ENCODE data around the gene CEP44.
"Not testable (repeated sequence)": the region's sequence is repeated elsewhere in the genome, so short reads cannot be mapped to it uniquely, and the experiment has no call there.

The CEP44 gene

GRCh38 chr4:174320494-174321199 is 36.9 kb downstream of the CEP44 start:
- H3K4me3 Mint-ChIP-seq = no peak overlapping the region
- no peaks in the 10 kb centered on the region for H3K36me3 Mint-ChIP-seq (ENCODE audit: low read depth)
- H3K27ac Mint-ChIP-seq = no peak overlapping the region
- no peaks in the 10 kb centered on the region for H3K4me1 Mint-ChIP-seq (ENCODE audit: low read depth)
- H3K27me3 Mint-ChIP-seq (ENCODE audit: low read depth) = no peaks in the 10 kb centered on the region
- H3K9me3 Mint-ChIP-seq = no peaks in the 10 kb centered on the region

GRCh38 chr4:174324236-174324635 is 40.5 kb downstream of the CEP44 start:
- H3K27ac Mint-ChIP-seq = no peak overlapping the region
- no peak overlapping the region for H3K4me3 Mint-ChIP-seq
- no peaks in the 10 kb centered on the region for H3K36me3 Mint-ChIP-seq (ENCODE audit: low read depth)
- H3K4me1 Mint-ChIP-seq (ENCODE audit: low read depth) = no peaks in the 10 kb centered on the region
- H3K27me3 Mint-ChIP-seq (ENCODE audit: low read depth) = no peaks in the 10 kb centered on the region
- H3K9me3 Mint-ChIP-seq = no peaks in the 10 kb centered on the region

GRCh38 chr4:174324725-174325124 is 41.0 kb downstream of the CEP44 start:
- no peak overlapping the region for H3K27ac Mint-ChIP-seq
- H3K9me3 Mint-ChIP-seq = no peaks in the 10 kb centered on the region
- no peaks in the 10 kb centered on the region for H3K4me1 Mint-ChIP-seq (ENCODE audit: low read depth)
- no peaks in the 10 kb centered on the region for H3K27me3 Mint-ChIP-seq (ENCODE audit: low read depth)
- no peak overlapping the region for H3K4me3 Mint-ChIP-seq
- no peaks in the 10 kb centered on the region for H3K36me3 Mint-ChIP-seq (ENCODE audit: low read depth)

GRCh38 chr4:174332741-174333493 is 49.2 kb downstream of the CEP44 start:
- Mint-ChIP-seq H3K27me3 (ENCODE audit: low read depth) (no peaks in the 10 kb centered on the region), H3K4me3 (no peak overlapping the region), H3K27ac (no peak overlapping the region), H3K36me3 (ENCODE audit: low read depth) (peaks cover 5% of the 10 kb centered on the region), H3K4me1 (ENCODE audit: low read depth) (no peaks in the 10 kb centered on the region), H3K9me3 (no peaks in the 10 kb centered on the region)

- Mint-ChIP-seq H3K9me3 (no peaks in the 10 kb centered on the region), H3K4me1 (ENCODE audit: low read depth) (no peaks in the 10 kb centered on the region), H3K27ac (no peak overlapping the region), H3K36me3 (ENCODE audit: low read depth) (peaks cover 5% of the 10 kb centered on the region), H3K4me3 (no peak overlapping the region), H3K27me3 (ENCODE audit: low read depth) (no peaks in the 10 kb centered on the region)
Measured at GRCh38 chr4:174334628-174335027, 50.9 kb downstream of the CEP44 start.

- peaks cover 16% of the 10 kb centered on the region for H3K27me3 Mint-ChIP-seq (ENCODE audit: low read depth)
- no peaks in the 10 kb centered on the region for H3K4me1 Mint-ChIP-seq (ENCODE audit: low read depth)
- H3K27ac Mint-ChIP-seq = no peak overlapping the region
- H3K36me3 Mint-ChIP-seq (ENCODE audit: low read depth) = no peaks in the 10 kb centered on the region
- no peak overlapping the region for H3K4me3 Mint-ChIP-seq
- H3K9me3 Mint-ChIP-seq = no peaks in the 10 kb centered on the region
Measured at GRCh38 chr4:174340714-174341113, 57.0 kb downstream of the CEP44 start.

GRCh38 chr4:174349156-174349555 is 65.4 kb downstream of the CEP44 start:
- no peaks in the 10 kb centered on the region for H3K36me3 Mint-ChIP-seq (ENCODE audit: low read depth)
- H3K9me3 Mint-ChIP-seq = no peaks in the 10 kb centered on the region
- no peaks in the 10 kb centered on the region for H3K4me1 Mint-ChIP-seq (ENCODE audit: low read depth)
- H3K27me3 Mint-ChIP-seq (ENCODE audit: low read depth) = peaks cover 55% of the 10 kb centered on the region
- no peak overlapping the region for H3K27ac Mint-ChIP-seq
- no peak overlapping the region for H3K4me3 Mint-ChIP-seq

- H3K4me3 Mint-ChIP-seq = no peak overlapping the region
- H3K9me3 Mint-ChIP-seq = no peaks in the 10 kb centered on the region
- H3K36me3 Mint-ChIP-seq (ENCODE audit: low read depth) = no peaks in the 10 kb centered on the region
- peaks cover 48% of the 10 kb centered on the region for H3K27me3 Mint-ChIP-seq (ENCODE audit: low read depth)
- peaks cover under 1% of the 10 kb centered on the region for H3K4me1 Mint-ChIP-seq (ENCODE audit: low read depth)
- no peak overlapping the region for H3K27ac Mint-ChIP-seq
Measured at GRCh38 chr4:174352061-174352819, 68.5 kb downstream of the CEP44 start.

- Mint-ChIP-seq H3K27ac (no peak overlapping the region), H3K27me3 (ENCODE audit: low read depth) (peaks cover 31% of the 10 kb centered on the region), H3K9me3 (no peaks in the 10 kb centered on the region), H3K4me3 (no peak overlapping the region), H3K36me3 (ENCODE audit: low read depth) (no peaks in the 10 kb centered on the region), H3K4me1 (ENCODE audit: low read depth) (peaks cover 19% of the 10 kb centered on the region)
Measured at GRCh38 chr4:174357321-174357720, 73.6 kb downstream of the CEP44 start.

- peaks cover 19% of the 10 kb centered on the region for H3K4me1 Mint-ChIP-seq (ENCODE audit: low read depth)
- no peaks in the 10 kb centered on the region for H3K36me3 Mint-ChIP-seq (ENCODE audit: low read depth)
- H3K9me3 Mint-ChIP-seq = no peaks in the 10 kb centered on the region
- peak overlapping the region; percentile 84 for H3K27ac Mint-ChIP-seq
- H3K27me3 Mint-ChIP-seq (ENCODE audit: low read depth) = peaks cover 27% of the 10 kb centered on the region
- peak overlapping the region; percentile 29 for H3K4me3 Mint-ChIP-seq
Measured at GRCh38 chr4:174358410-174358809, 74.7 kb downstream of the CEP44 start.

- H3K27ac Mint-ChIP-seq = peak overlapping the region; percentile 84
- H3K27me3 Mint-ChIP-seq (ENCODE audit: low read depth) = peaks cover 24% of the 10 kb centered on the region
- peaks cover 19% of the 10 kb centered on the region for H3K4me1 Mint-ChIP-seq (ENCODE audit: low read depth)
- no peaks in the 10 kb centered on the region for H3K36me3 Mint-ChIP-seq (ENCODE audit: low read depth)
- H3K4me3 Mint-ChIP-seq = peak overlapping the region; percentile 29
- H3K9me3 Mint-ChIP-seq = no peaks in the 10 kb centered on the region
Measured at GRCh38 chr4:174358829-174359228, 75.1 kb downstream of the CEP44 start.

GRCh38 chr4:174362340-174362739 is 78.6 kb downstream of the CEP44 start:
- no peak overlapping the region for H3K27ac Mint-ChIP-seq
- H3K27me3 Mint-ChIP-seq (ENCODE audit: low read depth) = peaks cover 13% of the 10 kb centered on the region
- no peak overlapping the region for H3K4me3 Mint-ChIP-seq
- H3K9me3 Mint-ChIP-seq = no peaks in the 10 kb centered on the region
- no peaks in the 10 kb centered on the region for H3K36me3 Mint-ChIP-seq (ENCODE audit: low read depth)
- H3K4me1 Mint-ChIP-seq (ENCODE audit: low read depth) = peaks cover 18% of the 10 kb centered on the region

- peaks cover 13% of the 10 kb centered on the region for H3K27me3 Mint-ChIP-seq (ENCODE audit: low read depth)
- H3K4me3 Mint-ChIP-seq; H3K9me3 Mint-ChIP-seq; H3K36me3 Mint-ChIP-seq (ENCODE audit: low read depth); H3K27ac Mint-ChIP-seq; H3K4me1 Mint-ChIP-seq (ENCODE audit: low read depth): not testable (repeated sequence)
Measured at GRCh38 chr4:174363782-174364181, 80.1 kb downstream of the CEP44 start.

GRCh38 chr4:174365018-174365587 is 81.4 kb downstream of the CEP44 start:
- Mint-ChIP-seq H3K9me3 (no peaks in the 10 kb centered on the region), H3K4me3 (no peak overlapping the region), H3K27ac (no peak overlapping the region), H3K27me3 (ENCODE audit: low read depth) (peaks cover 13% of the 10 kb centered on the region), H3K4me1 (ENCODE audit: low read depth) (no peaks in the 10 kb centered on the region), H3K36me3 (ENCODE audit: low read depth) (no peaks in the 10 kb centered on the region)
